Endothelial cell of umbilical vein (primary cell): ENCODE measurements around the gene CPA4.

ENCODE experiments used
- EZH2 ChIP-seq: IDR thresholded peaks from 2 replicates; pipeline ENCODE4 v1.6.1; 2012; ENCODE audit warnings: borderline replicate concordance, low read depth, mild to moderate bottlenecking, moderate library complexity, low read length, inconsistent platforms; ENCODE audit not compliant: severe bottlenecking
- FOS ChIP-seq: IDR thresholded peaks from 2 replicates; pipeline ENCODE4 v1.6.1; 2011; ENCODE audit warnings: mild to moderate bottlenecking, low read length, moderate library complexity, borderline replicate concordance; ENCODE audit not compliant: insufficient read depth
- GATA2 ChIP-seq: IDR thresholded peaks from 2 replicates; pipeline ENCODE4 v1.7.0; 2011; ENCODE audit warnings: low read depth, mild to moderate bottlenecking, moderate library complexity, mixed read lengths, low read length; ENCODE audit not compliant: insufficient read length, insufficient read depth
- JUN ChIP-seq: IDR thresholded peaks from 2 replicates; pipeline ENCODE4 v1.6.1; 2011; ENCODE audit warnings: borderline replicate concordance, low read depth; ENCODE audit not compliant: insufficient read length, insufficient read depth
- MYC ChIP-seq: IDR thresholded peaks from one replicate; pipeline ENCODE4 v1.6.1; 2011; ENCODE audit warnings: mild to moderate bottlenecking, low read depth, low read length
- POLR2A ChIP-seq: IDR thresholded peaks from 2 replicates; pipeline ENCODE4 v1.6.1; 2012; ENCODE audit warnings: low read depth, mild to moderate bottlenecking, control low read depth, low read length
- POLR2AphosphoS5 ChIP-seq: IDR thresholded peaks from 2 replicates; pipeline ENCODE4 v1.6.1; 2012; ENCODE audit warnings: low read depth, mild to moderate bottlenecking, control low read depth, low read length, moderate library complexity; ENCODE audit not compliant: insufficient read depth
- TF ChIP-seq, protein P1 (sequence below), 2 donors: IDR thresholded peaks; 1 replicate in 1 of 2; 2 replicates in 1 of 2; pipeline ENCODE4 v1.5.1; 2011; ENCODE audit warnings: low read length in 2 of 2, mild to moderate bottlenecking in 2 of 2, moderate library complexity in 2 of 2, control low read depth in 1 of 2, inconsistent platforms in 1 of 2, low read depth in 1 of 2; ENCODE audit not compliant: insufficient read depth in 1 of 2; ENCODE audit errors: extremely low read depth in 1 of 2
- TF ChIP-seq, protein P2 (sequence below): IDR thresholded peaks from 2 replicates; pipeline ENCODE4 v1.6.1; 2011; ENCODE audit not compliant: insufficient read depth, insufficient read length

DNA sequence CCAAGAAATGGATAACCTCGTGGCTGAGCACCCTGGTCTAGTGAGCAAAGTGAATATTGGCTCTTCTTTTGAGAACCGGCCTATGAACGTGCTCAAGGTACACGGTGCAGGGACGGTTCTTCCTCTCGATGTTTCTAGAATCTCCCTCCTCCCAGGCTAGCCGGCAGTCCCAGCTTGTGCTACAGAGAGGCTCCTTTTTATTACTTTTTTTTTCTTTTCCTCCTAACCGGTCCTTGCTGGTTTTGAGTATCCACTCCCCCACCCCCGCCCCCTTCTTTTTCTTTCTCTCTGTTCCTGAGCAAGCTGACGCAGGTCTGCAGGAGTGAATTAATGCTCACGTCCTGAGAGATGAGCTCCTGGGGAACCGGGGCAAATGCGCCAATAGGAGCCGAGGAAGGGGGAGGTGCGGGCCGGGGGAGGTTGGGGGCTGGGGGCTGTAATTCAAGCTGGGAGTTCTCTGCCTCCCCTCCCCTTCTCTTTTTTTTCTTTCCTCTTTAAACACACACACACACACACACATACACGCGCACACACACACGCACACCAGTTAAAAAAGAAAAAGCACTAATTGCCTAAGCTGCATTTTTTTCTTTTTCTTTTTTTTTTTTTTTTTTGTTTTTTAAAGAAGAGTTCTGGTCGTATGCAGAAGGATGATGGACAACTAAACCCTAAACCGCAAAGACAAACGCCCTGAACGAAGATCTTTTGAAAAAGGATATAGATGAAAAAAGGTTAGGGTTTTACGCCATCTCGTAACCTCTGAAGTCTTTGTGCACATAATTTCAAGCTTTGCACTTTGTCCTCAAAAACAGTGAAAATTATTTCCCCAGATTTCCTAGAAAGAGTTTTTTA lies 19.7 kb upstream of the CPA4 start:
- TF ChIP-seq, protein P1, sequence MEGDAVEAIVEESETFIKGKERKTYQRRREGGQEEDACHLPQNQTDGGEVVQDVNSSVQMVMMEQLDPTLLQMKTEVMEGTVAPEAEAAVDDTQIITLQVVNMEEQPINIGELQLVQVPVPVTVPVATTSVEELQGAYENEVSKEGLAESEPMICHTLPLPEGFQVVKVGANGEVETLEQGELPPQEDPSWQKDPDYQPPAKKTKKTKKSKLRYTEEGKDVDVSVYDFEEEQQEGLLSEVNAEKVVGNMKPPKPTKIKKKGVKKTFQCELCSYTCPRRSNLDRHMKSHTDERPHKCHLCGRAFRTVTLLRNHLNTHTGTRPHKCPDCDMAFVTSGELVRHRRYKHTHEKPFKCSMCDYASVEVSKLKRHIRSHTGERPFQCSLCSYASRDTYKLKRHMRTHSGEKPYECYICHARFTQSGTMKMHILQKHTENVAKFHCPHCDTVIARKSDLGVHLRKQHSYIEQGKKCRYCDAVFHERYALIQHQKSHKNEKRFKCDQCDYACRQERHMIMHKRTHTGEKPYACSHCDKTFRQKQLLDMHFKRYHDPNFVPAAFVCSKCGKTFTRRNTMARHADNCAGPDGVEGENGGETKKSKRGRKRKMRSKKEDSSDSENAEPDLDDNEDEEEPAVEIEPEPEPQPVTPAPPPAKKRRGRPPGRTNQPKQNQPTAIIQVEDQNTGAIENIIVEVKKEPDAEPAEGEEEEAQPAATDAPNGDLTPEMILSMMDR (IDR thresholded peaks at IDR 0.05; ENCODE audit: extremely low read depth in 1 of 2, insufficient read depth in 1 of 2, low read depth in 1 of 2, low read length in 2 of 2), result no peak
- TF ChIP-seq MYC, result no peak
- no peak for TF ChIP-seq FOS
- no peak for TF ChIP-seq POLR2A
- TF ChIP-seq, protein P2, sequence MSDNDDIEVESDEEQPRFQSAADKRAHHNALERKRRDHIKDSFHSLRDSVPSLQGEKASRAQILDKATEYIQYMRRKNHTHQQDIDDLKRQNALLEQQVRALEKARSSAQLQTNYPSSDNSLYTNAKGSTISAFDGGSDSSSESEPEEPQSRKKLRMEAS, result no peak
- no peak for TF ChIP-seq JUN
- TF ChIP-seq POLR2AphosphoS5, result no peak
- TF ChIP-seq GATA2, result no peak
- TF ChIP-seq EZH2, result no peak
